GM12892 (cell line): ENCODE data around the gene ATRN.

ENCODE experiments used
- POLR2A ChIP-seq: IDR thresholded peaks from 2 replicates; pipeline ENCODE4 v1.6.1; 2011; ENCODE audit warnings: low read depth, low read length, control low read depth
- POLR2AphosphoS5 ChIP-seq: IDR thresholded peaks from 2 replicates; pipeline ENCODE4 v1.6.1; 2011; ENCODE audit warnings: low read depth, low read length, control low read depth
- TAF1 ChIP-seq: IDR thresholded peaks from 2 replicates; pipeline ENCODE4 v1.6.1; 2011; ENCODE audit warnings: low read depth, mild to moderate bottlenecking, control low read depth, low read length, borderline replicate concordance

GRCh38 chr20:3532089-3532615, 61.3 kb downstream of the ATRN start:
- TF ChIP-seq POLR2A, result no peak
- no peak for TF ChIP-seq POLR2AphosphoS5
- no peak for TF ChIP-seq TAF1
